HepG2 (cell line): Measurements from ENCODE around the gene VWCE. TPM values are rescaled to one million over a fixed set of nuclear protein-coding genes. Genes with fewer than 3 reads are reported as not detected.

Source experiments
- ATF7 ChIP-seq, 2 experiments: fragments of 450-650 bp in 1 of 2; sonication (generic) in 1 of 2; formaldehyde crosslinking in 1 of 2; IDR thresholded peaks; 2 replicates each; pipeline versions ENCODE4 v1.4.0 to v1.6.1; 2016 to 2020; ENCODE audit warnings: antibody characterized with exemption in 1 of 2, mild to moderate bottlenecking in 1 of 2, missing genetic modification reagents in 1 of 2
- FOSL2 ChIP-seq: sonication (generic); formaldehyde crosslinking; IDR thresholded peaks from 2 replicates; pipeline ENCODE4 v1.4.0; 2020; ENCODE audit warnings: missing genetic modification reagents
- HMG20A ChIP-seq: IDR thresholded peaks from 2 replicates; pipeline ENCODE4 v1.6.1; 2016; ENCODE audit warnings: borderline replicate concordance
- MYNN ChIP-seq: sonication (generic); formaldehyde crosslinking; IDR thresholded peaks from 2 replicates; pipeline ENCODE4 v1.4.0; 2020; ENCODE audit warnings: mild to moderate bottlenecking, low read depth, missing genetic modification reagents
- MZF1 ChIP-seq: sonication (generic); formaldehyde crosslinking; IDR thresholded peaks from 2 replicates; pipeline ENCODE4 v1.8.1; 2023; ENCODE audit warnings: mild to moderate bottlenecking, missing genetic modification reagents, borderline replicate concordance
- SATB2 ChIP-seq: sonication (generic); formaldehyde crosslinking; IDR thresholded peaks from 2 replicates; pipeline ENCODE4 v1.5.0; 2020; ENCODE audit warnings: missing genetic modification reagents
- TCF12 ChIP-seq, 2 experiments: fragments of 450-650 bp in 1 of 2; sonication (generic) in 1 of 2; formaldehyde crosslinking in 1 of 2; IDR thresholded peaks; 2 replicates each; pipeline versions ENCODE4 v1.6.1 to v1.8.0; 2017 to 2022; ENCODE audit warnings: antibody characterized with exemption in 1 of 2, mild to moderate bottlenecking in 1 of 2, missing genetic modification reagents in 1 of 2, moderate library complexity in 1 of 2
- TP53 ChIP-seq: sonication (generic); formaldehyde crosslinking; conservative IDR thresholded peaks from 2 replicates; pipeline ENCODE4 v1.4.0; 2020; ENCODE audit warnings: missing genetic modification reagents
- ZNF451 ChIP-seq: sonication (generic); formaldehyde crosslinking; IDR thresholded peaks from 2 replicates; pipeline ENCODE4 v1.5.0; 2020; ENCODE audit warnings: mild to moderate bottlenecking, missing genetic modification reagents
- ZNF616 ChIP-seq: sonication (generic); formaldehyde crosslinking; IDR thresholded peaks from 2 replicates; pipeline ENCODE4 v1.5.0; 2020; ENCODE audit warnings: low read depth, mild to moderate bottlenecking, missing genetic modification reagents
- ZNF629 ChIP-seq: sonication (generic); formaldehyde crosslinking; conservative IDR thresholded peaks from 2 replicates; pipeline ENCODE4 v1.5.0; 2020; ENCODE audit warnings: missing genetic modification reagents
- ZSCAN20 ChIP-seq: sonication (generic); formaldehyde crosslinking; IDR thresholded peaks from 2 replicates; pipeline ENCODE4 v1.4.0; 2020; ENCODE audit warnings: missing genetic modification reagents, mild to moderate bottlenecking, borderline replicate concordance
- polyA plus RNA-seq, 8 experiments: library from polyadenylated mRNA; depleted of rRNA in 3 of 8; stranded (reverse) in 7 of 8; unstranded in 1 of 8; fragments of >200 nt; fragmentation: Illumina TruSeq in 4 of 8; extraction: Trizol in 4 of 8; gene quantifications; 2 replicates each; pipeline versions ENCODE4 v1.2.1 to v1.2.3, GENCODE V29; 2011 to 2016; ENCODE audit warnings: low read depth in 4 of 8, missing spikeins in 1 of 8, mixed read lengths in 1 of 8; ENCODE audit not compliant: insufficient read depth in 1 of 8
- total RNA-seq, 5 experiments: library from RNA; depleted of rRNA; stranded (reverse); fragments of >200 nt; fragmentation: Illumina TruSeq; extraction: Trizol; gene quantifications; 2 replicates each; pipeline ENCODE4 v1.2.3, GENCODE V29; 2016; ENCODE audit warnings: low read depth in 1 of 5
- TF ChIP-seq, protein P1 (sequence below): sonication (generic); formaldehyde crosslinking; IDR thresholded peaks from 2 replicates; pipeline ENCODE4 v1.8.1; 2023; ENCODE audit warnings: mild to moderate bottlenecking, inconsistent platforms, moderate library complexity, missing genetic modification reagents, borderline replicate concordance
- TF ChIP-seq, protein P2 (sequence below): sonication (generic); formaldehyde crosslinking; IDR thresholded peaks from 2 replicates; pipeline ENCODE4 v1.4.0; 2020; ENCODE audit warnings: missing genetic modification reagents
- TF ChIP-seq, protein P3 (sequence below): sonication (generic); formaldehyde crosslinking; IDR thresholded peaks from 2 replicates; pipeline ENCODE4 v1.5.1; 2020; ENCODE audit warnings: mild to moderate bottlenecking, missing genetic modification reagents, borderline replicate concordance
- TF ChIP-seq, protein P4 (sequence below): sonication (generic); formaldehyde crosslinking; IDR thresholded peaks from 2 replicates; pipeline ENCODE4 v1.9.0; 2021; ENCODE audit warnings: mild to moderate bottlenecking, missing genetic modification reagents

Gene VWCE
- total and polyA plus RNA-seq, 2 of the 13 experiments (the other 11 are each of a cell fraction or from before 2014, with no cell fraction given), result 27.6 to 58.3 TPM

DNA sequence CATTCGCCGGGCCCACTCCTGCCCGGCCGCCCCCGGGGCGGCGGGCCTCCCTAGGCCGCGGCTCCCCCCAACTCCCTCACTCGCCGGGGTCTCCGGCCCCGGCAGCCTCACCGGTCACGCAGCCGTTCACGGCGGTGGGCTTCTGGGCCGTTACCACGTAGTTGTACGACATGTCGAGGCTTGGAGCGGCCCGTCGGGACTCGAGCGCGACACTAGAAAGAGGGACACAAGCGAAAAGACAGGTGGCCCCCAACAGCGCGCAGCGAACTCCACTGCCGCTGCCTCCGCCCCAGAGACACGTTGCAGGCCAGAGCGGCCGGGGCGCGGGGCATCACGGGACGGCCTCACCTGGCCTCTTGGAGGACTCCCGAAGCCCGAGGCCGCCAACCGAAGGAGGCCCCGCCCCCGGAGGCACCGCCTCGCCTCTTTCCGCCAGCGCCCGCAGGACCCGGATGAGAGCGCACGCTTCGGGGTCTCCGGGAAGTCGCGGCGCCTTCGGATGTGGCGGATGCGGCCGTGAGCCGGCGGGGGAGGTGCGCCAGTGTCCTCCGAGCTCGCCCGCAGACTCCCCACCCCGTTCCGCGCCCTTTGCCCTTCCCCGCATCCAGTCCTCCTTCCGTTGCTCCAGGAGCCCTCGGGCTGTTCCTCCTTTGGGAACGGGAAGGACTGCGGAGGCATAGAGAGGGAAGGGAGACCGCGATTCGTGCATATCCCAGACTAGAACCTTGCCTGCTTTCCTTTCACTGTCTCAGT lies 37.9 kb upstream of the VWCE start, which contains the start of the genes DDB1 and TKFC (continued):
- TF ChIP-seq, protein P1, sequence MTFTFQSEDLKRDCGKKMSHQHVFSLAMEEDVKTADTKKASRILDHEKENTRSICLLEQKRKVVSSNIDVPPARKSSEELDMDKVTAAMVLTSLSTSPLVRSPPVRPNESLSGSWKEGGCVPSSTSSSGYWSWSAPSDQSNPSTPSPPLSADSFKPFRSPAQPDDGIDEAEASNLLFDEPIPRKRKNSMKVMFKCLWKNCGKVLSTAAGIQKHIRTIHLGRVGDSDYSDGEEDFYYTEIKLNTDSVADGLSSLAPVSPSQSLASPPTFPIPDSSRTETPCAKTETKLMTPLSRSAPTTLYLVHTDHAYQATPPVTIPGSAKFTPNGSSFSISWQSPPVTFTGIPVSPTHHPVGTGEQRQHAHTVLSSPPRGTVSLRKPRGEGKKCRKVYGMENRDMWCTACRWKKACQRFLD (CRISPR knock-in tag), result peak; percentile 79; the same call in 1 of the 2 replicates
- TF ChIP-seq, protein P2, sequence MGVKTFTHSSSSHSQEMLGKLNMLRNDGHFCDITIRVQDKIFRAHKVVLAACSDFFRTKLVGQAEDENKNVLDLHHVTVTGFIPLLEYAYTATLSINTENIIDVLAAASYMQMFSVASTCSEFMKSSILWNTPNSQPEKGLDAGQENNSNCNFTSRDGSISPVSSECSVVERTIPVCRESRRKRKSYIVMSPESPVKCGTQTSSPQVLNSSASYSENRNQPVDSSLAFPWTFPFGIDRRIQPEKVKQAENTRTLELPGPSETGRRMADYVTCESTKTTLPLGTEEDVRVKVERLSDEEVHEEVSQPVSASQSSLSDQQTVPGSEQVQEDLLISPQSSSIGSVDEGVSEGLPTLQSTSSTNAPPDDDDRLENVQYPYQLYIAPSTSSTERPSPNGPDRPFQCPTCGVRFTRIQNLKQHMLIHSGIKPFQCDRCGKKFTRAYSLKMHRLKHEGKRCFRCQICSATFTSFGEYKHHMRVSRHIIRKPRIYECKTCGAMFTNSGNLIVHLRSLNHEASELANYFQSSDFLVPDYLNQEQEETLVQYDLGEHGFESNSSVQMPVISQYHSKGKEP (CRISPR knock-in tag), result peak; percentile 83; the same call in 1 of the 2 replicates
- TF ChIP-seq, protein P3, sequence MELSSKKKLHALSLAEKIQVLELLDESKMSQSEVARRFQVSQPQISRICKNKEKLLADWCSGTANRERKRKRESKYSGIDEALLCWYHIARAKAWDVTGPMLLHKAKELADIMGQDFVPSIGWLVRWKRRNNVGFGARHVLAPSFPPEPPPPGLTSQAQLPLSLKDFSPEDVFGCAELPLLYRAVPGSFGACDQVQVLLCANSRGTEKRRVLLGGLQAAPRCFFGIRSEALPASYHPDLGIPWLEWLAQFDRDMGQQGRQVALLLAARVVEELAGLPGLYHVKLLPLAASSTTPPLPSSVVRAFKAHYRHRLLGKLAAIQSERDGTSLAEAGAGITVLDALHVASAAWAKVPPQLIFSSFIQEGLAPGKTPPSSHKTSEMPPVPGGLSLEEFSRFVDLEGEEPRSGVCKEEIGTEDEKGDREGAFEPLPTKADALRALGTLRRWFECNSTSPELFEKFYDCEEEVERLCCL, result peak; percentile 68; the same call in 1 of the 2 replicates
- TF ChIP-seq ZNF629 (CRISPR knock-in tag) (no peak), TCF12 (IDR thresholded peaks at IDR 0.05) (no peak), TCF12 (CRISPR knock-in tag; IDR thresholded peaks at IDR 0.05) (peak; percentile 11; the same call in 1 of the 2 replicates), SATB2 (CRISPR knock-in tag) (no peak), HMG20A (CRISPR knock-in tag) (peak; percentile 54), ZNF451 (CRISPR knock-in tag) (peak; percentile 72; the same call in 1 of the 2 replicates), ATF7 (IDR thresholded peaks at IDR 0.05) (no peak), ATF7 (CRISPR knock-in tag; IDR thresholded peaks at IDR 0.05) (no peak), TP53 (no peak), MZF1 (CRISPR knock-in tag) (no peak), MYNN (CRISPR knock-in tag) (0 out of 2 replicates have a peak, but pooled peaks have one; percentile 45), ZNF616 (CRISPR knock-in tag) (peak; percentile 40; the same call in 1 of the 2 replicates), FOSL2 (peak; percentile 47; the same call in 1 of the 2 replicates), ZSCAN20 (CRISPR knock-in tag) (peak; percentile 89; the same call in 1 of the 2 replicates)
- TF ChIP-seq, protein P4, sequence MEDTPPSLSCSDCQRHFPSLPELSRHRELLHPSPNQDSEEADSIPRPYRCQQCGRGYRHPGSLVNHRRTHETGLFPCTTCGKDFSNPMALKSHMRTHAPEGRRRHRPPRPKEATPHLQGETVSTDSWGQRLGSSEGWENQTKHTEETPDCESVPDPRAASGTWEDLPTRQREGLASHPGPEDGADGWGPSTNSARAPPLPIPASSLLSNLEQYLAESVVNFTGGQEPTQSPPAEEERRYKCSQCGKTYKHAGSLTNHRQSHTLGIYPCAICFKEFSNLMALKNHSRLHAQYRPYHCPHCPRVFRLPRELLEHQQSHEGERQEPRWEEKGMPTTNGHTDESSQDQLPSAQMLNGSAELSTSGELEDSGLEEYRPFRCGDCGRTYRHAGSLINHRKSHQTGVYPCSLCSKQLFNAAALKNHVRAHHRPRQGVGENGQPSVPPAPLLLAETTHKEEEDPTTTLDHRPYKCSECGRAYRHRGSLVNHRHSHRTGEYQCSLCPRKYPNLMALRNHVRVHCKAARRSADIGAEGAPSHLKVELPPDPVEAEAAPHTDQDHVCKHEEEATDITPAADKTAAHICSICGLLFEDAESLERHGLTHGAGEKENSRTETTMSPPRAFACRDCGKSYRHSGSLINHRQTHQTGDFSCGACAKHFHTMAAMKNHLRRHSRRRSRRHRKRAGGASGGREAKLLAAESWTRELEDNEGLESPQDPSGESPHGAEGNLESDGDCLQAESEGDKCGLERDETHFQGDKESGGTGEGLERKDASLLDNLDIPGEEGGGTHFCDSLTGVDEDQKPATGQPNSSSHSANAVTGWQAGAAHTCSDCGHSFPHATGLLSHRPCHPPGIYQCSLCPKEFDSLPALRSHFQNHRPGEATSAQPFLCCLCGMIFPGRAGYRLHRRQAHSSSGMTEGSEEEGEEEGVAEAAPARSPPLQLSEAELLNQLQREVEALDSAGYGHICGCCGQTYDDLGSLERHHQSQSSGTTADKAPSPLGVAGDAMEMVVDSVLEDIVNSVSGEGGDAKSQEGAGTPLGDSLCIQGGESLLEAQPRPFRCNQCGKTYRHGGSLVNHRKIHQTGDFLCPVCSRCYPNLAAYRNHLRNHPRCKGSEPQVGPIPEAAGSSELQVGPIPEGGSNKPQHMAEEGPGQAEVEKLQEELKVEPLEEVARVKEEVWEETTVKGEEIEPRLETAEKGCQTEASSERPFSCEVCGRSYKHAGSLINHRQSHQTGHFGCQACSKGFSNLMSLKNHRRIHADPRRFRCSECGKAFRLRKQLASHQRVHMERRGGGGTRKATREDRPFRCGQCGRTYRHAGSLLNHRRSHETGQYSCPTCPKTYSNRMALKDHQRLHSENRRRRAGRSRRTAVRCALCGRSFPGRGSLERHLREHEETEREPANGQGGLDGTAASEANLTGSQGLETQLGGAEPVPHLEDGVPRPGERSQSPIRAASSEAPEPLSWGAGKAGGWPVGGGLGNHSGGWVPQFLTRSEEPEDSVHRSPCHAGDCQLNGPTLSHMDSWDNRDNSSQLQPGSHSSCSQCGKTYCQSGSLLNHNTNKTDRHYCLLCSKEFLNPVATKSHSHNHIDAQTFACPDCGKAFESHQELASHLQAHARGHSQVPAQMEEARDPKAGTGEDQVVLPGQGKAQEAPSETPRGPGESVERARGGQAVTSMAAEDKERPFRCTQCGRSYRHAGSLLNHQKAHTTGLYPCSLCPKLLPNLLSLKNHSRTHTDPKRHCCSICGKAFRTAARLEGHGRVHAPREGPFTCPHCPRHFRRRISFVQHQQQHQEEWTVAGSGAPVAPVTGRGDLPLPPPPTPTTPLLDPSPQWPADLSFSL (CRISPR knock-in tag), result no peak
